Right cardiac atrium (tissue), 5 donors: ENCODE results near the gene TMC5. TPM values are rescaled to one million over a fixed set of nuclear protein-coding genes. Genes with fewer than 3 reads are reported as not detected.

Experiments used
- ATAC-seq, 2 donors: fragments of 200-7000 bp; cut with Tn5 transposase; one replicate each; pipeline versions ENCODE4 v1.8.0 to v1.9.1; 2020; ENCODE audit warnings: moderate library complexity in 2 of 2, mild to moderate bottlenecking in 1 of 2
- DNase-seq, 3 donors: peaks; one replicate each; pipeline ENCODE4 v3.0.0-alpha.2; 2020
- H3K27ac ChIP-seq: one replicate; pipeline ENCODE4 v1.5.1; 2013; ENCODE audit warnings: mild to moderate bottlenecking, low read length, control low read depth, moderate library complexity
- H3K27me3 ChIP-seq: one replicate; pipeline ENCODE4 v1.6.1; 2013; ENCODE audit not compliant: control insufficient read depth, insufficient read depth
- H3K4me1 ChIP-seq: one replicate; pipeline ENCODE4 v1.6.1; 2013; ENCODE audit warnings: low read length; ENCODE audit not compliant: control insufficient read depth, insufficient read depth
- H3K4me3 ChIP-seq: one replicate; pipeline ENCODE4 v1.5.1; 2013; ENCODE audit warnings: low read length, control low read depth
- H3K9me3 ChIP-seq: one replicate; pipeline ENCODE4 v1.6.1; 2013; ENCODE audit warnings: low read length; ENCODE audit not compliant: control insufficient read depth
- WGBS: extraction: QIAGEN DNeasy Blood & Tissue Kit; methylation state at CpG from one replicate; pipeline ENCODE4 v1.1.7; 2013; 5-methylcytosine and 5-hydroxymethylcytosine counted together
- intact Hi-C, 4 donors: fragments of 100-400 bp; cut with DNase I; formaldehyde crosslinking; loops; one replicate each; pipeline versions ENCODE4 v1.11.0 to v1.14.0; 2022 to 2023
- polyA plus RNA-seq: library from polyadenylated mRNA; stranded (reverse); fragments of 200-250 nt; gene quantifications from one replicate; pipeline ENCODE4 v1.2.3, GENCODE V29; 2013
- total RNA-seq, 4 donors: library from RNA; stranded (reverse); fragmentation: NEBNext Ultra II Directional; extraction: Animal tissue kit (Norgen Biotek cat#: 25700); gene quantifications; one replicate each; pipeline ENCODE4 v1.2.1, GENCODE V29; 2021
- donor health status: healthy with polysubstance abuse.
- donor health status: DM: no; HTN: yes; CAD: no.
- donor health status: DM: no; HTN: no; CAD: no.
- donor health status: DM: no; HTN: yes; CAD: no; lungs with severe emphysema.
- donor health status: DM: yes; HTN: yes; CAD: no.

The TMC5 gene
- total and polyA plus RNA-seq, 5 donors = 0.11 to 0.81 (median 0.41) TPM

DNA sequence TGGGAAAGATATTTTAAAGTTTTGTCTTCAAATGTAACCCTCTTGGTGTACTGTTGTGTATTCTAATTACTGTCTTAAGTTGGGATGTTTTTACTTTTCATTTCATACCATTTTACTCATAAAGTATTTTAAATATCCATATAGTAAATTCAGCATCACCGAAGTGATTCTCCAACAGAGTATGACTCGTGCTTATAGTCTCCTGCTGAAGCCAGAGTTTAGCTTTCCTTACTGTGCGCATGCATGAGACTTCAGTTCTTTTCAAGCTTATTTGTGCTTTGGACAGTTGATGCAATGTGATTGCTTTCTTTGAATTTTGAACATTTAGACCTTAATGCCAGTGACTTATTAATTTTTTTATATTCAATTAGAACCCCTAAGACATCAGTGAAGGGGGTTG lies 130.5 kb downstream of the TMC5 start:
- no peaks in the 10 kb centered on the region for H3K27me3 ChIP-seq
- no peak for DNase-seq
- no peak overlapping the region for H3K27ac ChIP-seq
- WGBS = 99% methylated on average over 3 of the region's 3 CpGs
- no peak for ATAC-seq
- intact Hi-C loops = no loop called here
- H3K4me1 ChIP-seq = no peaks in the 10 kb centered on the region
- H3K4me3 ChIP-seq = no peak overlapping the region
- H3K9me3 ChIP-seq = no peaks in the 10 kb centered on the region

Other genes starting within 250 kb of the TMC5 start
- gene SYT17, start 249.6 kb upstream of the TMC5 start, total RNA-seq = 1 to 10 TPM in 2 of 4 donors, under 1 TPM in 2; 0.86 to 1.3 (median 1.1) TPM
- 0.68 TPM for gene SYT17, start 249.6 kb upstream of the TMC5 start, polyA plus RNA-seq
- not detected for gene CLEC19A, start 132.2 kb upstream of the TMC5 start, total RNA-seq
- gene CLEC19A, start 132.2 kb upstream of the TMC5 start, polyA plus RNA-seq = not detected
- 100 to 1,000 TPM; 103 to 121 (median 106) TPM for gene GDE1, start 104.2 kb downstream of the TMC5 start, total RNA-seq
- 72.9 TPM for gene GDE1, start 104.2 kb downstream of the TMC5 start, polyA plus RNA-seq
- gene CCP110, start 106.1 kb downstream of the TMC5 start, total RNA-seq = 10 to 100 TPM in 3 of 4 donors, 1 to 10 TPM in 1; 9.9 to 13.2 (median 10.3) TPM
- 3.9 TPM for gene CCP110, start 106.1 kb downstream of the TMC5 start, polyA plus RNA-seq
- gene VPS35L, start 137.8 kb downstream of the TMC5 start, total RNA-seq = 10 to 100 TPM; 31.5 to 40.1 (median 33.9) TPM
- gene VPS35L, start 137.8 kb downstream of the TMC5 start, polyA plus RNA-seq = 19.8 TPM